HUES6 (cell line): ENCODE results near the gene CDH22.

Source experiments
- H3K27ac ChIP-seq: 2 replicates; pipeline ENCODE4 v1.7.0; 2013; ENCODE audit warnings: low read depth, mild to moderate bottlenecking, low read length, inconsistent platforms
- H3K27me3 ChIP-seq: 2 replicates; pipeline ENCODE4 v1.6.1; 2013; ENCODE audit warnings: low read length; ENCODE audit not compliant: control insufficient read depth, insufficient read depth
- H3K36me3 ChIP-seq: 2 replicates; pipeline ENCODE4 v1.6.1; 2013; ENCODE audit warnings: low read length; ENCODE audit not compliant: control insufficient read depth, insufficient read depth
- H3K4me1 ChIP-seq: 2 replicates; pipeline ENCODE4 v1.6.1; 2013; ENCODE audit warnings: low read length; ENCODE audit not compliant: control insufficient read depth, insufficient read depth
- H3K4me3 ChIP-seq: 2 replicates; pipeline ENCODE4 v1.5.1; 2013; ENCODE audit warnings: low read depth, low read length
- H3K9ac ChIP-seq: one replicate; pipeline ENCODE4 v1.6.1; 2013; ENCODE audit warnings: mild to moderate bottlenecking, low read length
- H3K9me3 ChIP-seq: 2 replicates; pipeline ENCODE4 v1.6.1; 2013; ENCODE audit warnings: low read depth, low read length; ENCODE audit not compliant: control insufficient read depth, insufficient read depth

The CDH22 gene

GRCh38 chr20:46264391-46265266 lies 43.7 kb downstream of the CDH22 start:
- no peak overlapping the region for H3K4me3 ChIP-seq
- peaks cover 12% of the 10 kb centered on the region; the same call in 1 of the 2 replicates for H3K27me3 ChIP-seq
- no peak overlapping the region for H3K27ac ChIP-seq

GRCh38 chr20:46261456-46262253 lies 46.6 kb downstream of the CDH22 start:
- H3K4me1 ChIP-seq = no peaks in the 10 kb centered on the region
- peaks cover 32% of the 10 kb centered on the region for H3K27me3 ChIP-seq
- H3K4me3 ChIP-seq = no peak overlapping the region
- H3K9ac ChIP-seq = no peak overlapping the region
- no peak overlapping the region for H3K27ac ChIP-seq
- H3K36me3 ChIP-seq = no peaks in the 10 kb centered on the region
- no peaks in the 10 kb centered on the region for H3K9me3 ChIP-seq

More at GRCh38 chr20:46264391-46265266, 43.7 kb downstream of the CDH22 start:
- Histone ChIP-seq H3K9me3 (no peaks in the 10 kb centered on the region), H3K4me1 (peaks cover 8% of the 10 kb centered on the region; the same call in 1 of the 2 replicates), H3K9ac (no peak overlapping the region), H3K36me3 (no peaks in the 10 kb centered on the region)

DNA sequence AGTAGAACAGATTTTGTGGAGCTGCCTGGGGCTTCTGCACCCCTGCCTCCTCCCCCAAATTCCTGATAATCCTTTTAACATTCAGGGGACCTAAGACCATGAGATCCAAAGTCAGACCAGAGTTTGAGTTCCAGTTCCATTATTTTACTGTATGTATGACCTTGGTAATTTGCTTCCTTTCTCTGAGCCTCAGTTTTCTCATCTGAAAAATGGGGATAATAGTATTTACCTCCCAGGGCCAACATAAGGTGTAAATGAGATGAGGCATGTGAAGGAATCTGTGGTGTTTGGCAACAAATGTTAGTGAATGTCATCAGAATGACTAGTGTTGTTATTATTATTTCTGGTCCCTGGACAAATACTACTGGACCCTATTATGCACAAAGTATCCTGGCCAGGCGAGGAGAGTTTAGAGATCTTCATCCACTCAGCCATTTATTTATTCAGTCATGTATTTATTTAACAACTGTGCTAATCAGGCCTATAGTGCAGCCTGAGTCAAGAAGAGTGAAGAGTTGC lies 47.3 kb downstream of the CDH22 start:
- Histone ChIP-seq H3K27me3 (peaks cover 38% of the 10 kb centered on the region), H3K9ac (no peak overlapping the region), H3K4me1 (no peaks in the 10 kb centered on the region), H3K9me3 (no peaks in the 10 kb centered on the region), H3K36me3 (no peaks in the 10 kb centered on the region), H3K27ac (no peak overlapping the region), H3K4me3 (no peak overlapping the region)

- Histone ChIP-seq H3K9me3 (no peaks in the 10 kb centered on the region), H3K27me3 (peaks cover 41% of the 10 kb centered on the region), H3K9ac (no peak overlapping the region), H3K4me1 (no peaks in the 10 kb centered on the region), H3K36me3 (no peaks in the 10 kb centered on the region), H3K27ac (no peak overlapping the region), H3K4me3 (no peak overlapping the region)
Observed at GRCh38 chr20:46260480-46260879, 47.8 kb downstream of the CDH22 start.

- Histone ChIP-seq H3K9ac (no peak overlapping the region), H3K9me3 (no peaks in the 10 kb centered on the region), H3K27me3 (peaks cover 48% of the 10 kb centered on the region), H3K27ac (no peak overlapping the region), H3K4me1 (no peaks in the 10 kb centered on the region), H3K4me3 (no peak overlapping the region), H3K36me3 (no peaks in the 10 kb centered on the region)
Observed at GRCh38 chr20:46259260-46259859, 48.9 kb downstream of the CDH22 start.

DNA sequence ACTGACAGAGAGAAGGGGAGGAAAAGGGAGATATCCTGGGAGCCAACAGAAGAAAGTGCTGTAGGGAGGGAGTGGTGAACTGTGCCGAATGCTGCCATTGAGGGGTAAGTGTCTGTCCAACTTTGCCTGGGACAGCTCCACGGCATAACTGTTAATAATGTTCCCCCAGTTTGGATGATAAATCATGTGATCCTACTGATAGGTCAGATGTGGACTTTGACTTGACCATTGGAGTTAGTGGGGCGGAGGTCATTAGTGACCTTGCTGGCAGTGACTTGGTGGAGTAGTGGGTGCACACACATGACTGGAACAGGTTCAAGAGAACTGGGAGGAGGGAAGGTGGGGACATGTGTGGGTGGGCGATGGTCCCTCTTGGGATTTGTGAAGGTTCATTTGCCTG lies 50.4 kb downstream of the CDH22 start:
- Histone ChIP-seq H3K9ac (no peak overlapping the region), H3K27ac (no peak overlapping the region), H3K4me1 (no peaks in the 10 kb centered on the region), H3K9me3 (no peaks in the 10 kb centered on the region), H3K36me3 (no peaks in the 10 kb centered on the region), H3K4me3 (no peak overlapping the region), H3K27me3 (peaks cover 54% of the 10 kb centered on the region)

DNA sequence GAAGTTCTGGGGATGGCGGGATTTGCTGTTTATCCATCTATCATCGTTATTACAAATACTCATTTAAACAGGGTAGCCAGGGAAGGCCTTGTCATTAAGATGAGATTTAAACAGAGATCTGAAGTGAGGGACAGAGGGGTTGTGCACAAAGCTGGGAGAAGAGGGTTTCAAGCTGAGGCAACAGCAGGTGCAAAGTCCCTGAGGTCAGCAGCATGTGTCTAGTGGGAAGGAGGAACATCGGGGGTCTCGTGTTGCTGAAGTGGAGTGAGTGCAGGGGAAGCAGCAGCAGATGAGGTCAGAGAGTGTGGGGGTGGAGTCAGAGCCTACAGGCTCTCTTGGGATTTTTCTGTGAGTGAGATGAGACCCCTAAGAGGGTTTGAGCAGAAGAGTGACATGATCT lies 52.0 kb downstream of the CDH22 start:
- H3K9me3 ChIP-seq = no peaks in the 10 kb centered on the region
- H3K27ac ChIP-seq = no peak overlapping the region
- peaks cover 70% of the 10 kb centered on the region for H3K27me3 ChIP-seq
- no peaks in the 10 kb centered on the region for H3K4me1 ChIP-seq
- no peak overlapping the region for H3K4me3 ChIP-seq
- H3K9ac ChIP-seq = no peak overlapping the region
- H3K36me3 ChIP-seq = no peaks in the 10 kb centered on the region

GRCh38 chr20:46255440-46256104 lies 52.7 kb downstream of the CDH22 start:
- peaks cover 77% of the 10 kb centered on the region for H3K27me3 ChIP-seq
- H3K27ac ChIP-seq = no peak overlapping the region
- H3K9ac ChIP-seq = no peak overlapping the region
- H3K4me1 ChIP-seq = peaks cover 1% of the 10 kb centered on the region; the same call in 1 of the 2 replicates
- no peaks in the 10 kb centered on the region for H3K9me3 ChIP-seq
- no peak overlapping the region for H3K4me3 ChIP-seq
- H3K36me3 ChIP-seq = no peaks in the 10 kb centered on the region

GRCh38 chr20:46253391-46253790 lies 54.9 kb downstream of the CDH22 start:
- peaks cover 87% of the 10 kb centered on the region for H3K27me3 ChIP-seq
- peaks cover 5% of the 10 kb centered on the region; the same call in 1 of the 2 replicates for H3K4me1 ChIP-seq
- no peak overlapping the region for H3K9ac ChIP-seq
- H3K36me3 ChIP-seq = no peaks in the 10 kb centered on the region
- no peak overlapping the region for H3K27ac ChIP-seq
- H3K4me3 ChIP-seq = no peak overlapping the region
- H3K9me3 ChIP-seq = no peaks in the 10 kb centered on the region

- H3K36me3 ChIP-seq = no peaks in the 10 kb centered on the region
- H3K27ac ChIP-seq = no peak overlapping the region
- H3K4me1 ChIP-seq = peaks cover 5% of the 10 kb centered on the region; the same call in 1 of the 2 replicates
- no peak overlapping the region for H3K4me3 ChIP-seq
- peaks cover 87% of the 10 kb centered on the region for H3K27me3 ChIP-seq
- H3K9me3 ChIP-seq = no peaks in the 10 kb centered on the region
- no peak overlapping the region for H3K9ac ChIP-seq
Observed at GRCh38 chr20:46252352-46253091, 55.8 kb downstream of the CDH22 start.
